GM18519 (cell line): Measurements from ENCODE around the gene RNF215.

Source experiments
- ATAC-seq: cut with Tn5 transposase; IDR thresholded peaks from one replicate; pipeline ENCODE4 v1.9.1; 2021; ENCODE audit warnings: mild to moderate bottlenecking, moderate library complexity; ENCODE audit not compliant: unreplicated experiment, low FRiP score

Gene RNF215

DNA sequence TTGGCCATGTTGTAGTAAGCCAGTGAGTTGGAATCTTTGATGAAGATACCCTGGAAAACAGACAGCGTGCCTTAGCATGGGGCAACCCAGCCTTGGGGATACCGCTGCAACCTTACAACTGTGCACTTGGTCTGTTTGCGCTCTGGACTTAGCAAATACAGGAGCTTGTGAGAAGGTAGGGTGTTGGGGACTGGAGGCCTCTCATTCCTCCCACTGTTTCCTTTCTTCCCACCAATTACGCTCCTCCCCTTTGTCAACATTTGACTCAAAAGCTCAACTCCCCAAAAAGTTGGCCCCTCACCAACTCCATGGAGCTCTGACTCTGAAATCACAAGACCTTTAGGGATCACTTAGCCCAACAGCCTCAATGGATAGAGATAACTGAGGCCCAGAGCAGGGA, 52.6 kb downstream of the RNF215 start:
- ATAC-seq, result no peak

DNA sequence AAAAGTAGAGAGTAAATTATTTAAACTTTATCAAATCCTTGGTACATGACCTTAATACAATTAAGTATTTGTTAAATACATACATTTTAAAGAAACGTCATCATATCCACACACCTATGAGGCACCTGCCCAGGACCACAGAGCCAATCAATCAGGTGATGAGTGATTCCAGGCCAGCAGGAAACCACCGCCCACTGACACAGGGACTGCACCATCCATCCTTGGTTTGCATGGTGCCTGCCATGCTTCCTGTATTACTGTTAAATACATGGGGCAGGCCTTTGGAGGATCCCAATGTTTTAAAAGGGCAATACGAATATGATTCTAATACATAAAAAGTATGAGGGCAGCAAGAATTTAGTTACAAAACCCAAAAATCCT, 53.5 kb downstream of the RNF215 start:
- no peak for ATAC-seq

DNA sequence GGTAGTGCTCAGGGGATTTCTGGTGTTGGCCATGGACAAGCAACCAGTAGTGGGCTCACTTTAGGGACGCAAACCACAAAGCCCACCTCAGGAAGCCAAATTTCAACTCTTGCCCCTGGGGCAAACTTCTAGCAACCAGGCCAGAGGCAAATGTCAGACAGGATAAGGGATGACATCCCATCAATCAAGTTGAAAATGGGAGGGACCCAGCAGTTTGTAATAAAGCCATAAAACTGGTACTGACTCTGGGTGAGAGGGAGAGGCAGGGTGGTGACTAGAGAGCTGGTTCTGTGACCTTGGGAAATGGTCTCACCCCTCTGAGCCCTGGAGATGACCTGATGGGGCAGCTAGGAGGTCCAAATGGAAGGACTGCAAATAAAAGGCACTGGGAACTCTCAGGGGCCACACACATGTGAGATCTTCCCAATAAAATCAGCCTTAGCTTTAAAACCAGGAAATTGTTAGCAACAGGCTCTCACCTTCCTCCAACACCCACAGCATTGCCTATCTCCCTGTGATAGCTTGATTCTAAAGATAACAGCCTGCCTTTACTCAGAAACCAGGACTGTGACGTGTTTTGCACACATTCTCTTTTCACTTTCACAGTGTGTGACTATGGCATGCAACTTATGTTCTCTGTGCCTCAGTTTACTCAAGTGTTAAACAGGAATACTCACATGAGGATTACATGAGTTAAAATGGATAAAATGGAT, 54.1 kb downstream of the RNF215 start:
- ATAC-seq, result no peak

DNA sequence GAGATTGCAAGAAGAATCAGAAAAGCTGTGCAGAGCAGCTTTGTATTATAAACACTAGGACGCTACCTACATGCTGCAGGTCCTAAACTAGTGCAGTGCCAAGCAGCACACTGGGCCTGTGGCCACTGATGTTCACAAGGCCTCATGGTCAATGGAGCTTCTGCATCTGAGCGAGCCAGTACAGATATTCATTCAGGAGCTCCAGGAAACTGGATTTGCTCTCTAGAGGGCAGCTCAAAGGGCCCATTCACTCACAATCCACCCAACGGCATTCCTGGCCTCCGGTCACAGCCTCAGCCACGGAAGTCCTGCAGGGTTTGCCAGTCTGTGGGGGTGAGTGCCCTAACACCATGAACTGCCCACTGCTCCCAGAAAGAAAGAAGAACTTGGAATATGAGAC, 54.7 kb downstream of the RNF215 start:
- no peak for ATAC-seq
